ENCODE data around the gene FRRS1L.

The FRRS1L gene

DNA sequence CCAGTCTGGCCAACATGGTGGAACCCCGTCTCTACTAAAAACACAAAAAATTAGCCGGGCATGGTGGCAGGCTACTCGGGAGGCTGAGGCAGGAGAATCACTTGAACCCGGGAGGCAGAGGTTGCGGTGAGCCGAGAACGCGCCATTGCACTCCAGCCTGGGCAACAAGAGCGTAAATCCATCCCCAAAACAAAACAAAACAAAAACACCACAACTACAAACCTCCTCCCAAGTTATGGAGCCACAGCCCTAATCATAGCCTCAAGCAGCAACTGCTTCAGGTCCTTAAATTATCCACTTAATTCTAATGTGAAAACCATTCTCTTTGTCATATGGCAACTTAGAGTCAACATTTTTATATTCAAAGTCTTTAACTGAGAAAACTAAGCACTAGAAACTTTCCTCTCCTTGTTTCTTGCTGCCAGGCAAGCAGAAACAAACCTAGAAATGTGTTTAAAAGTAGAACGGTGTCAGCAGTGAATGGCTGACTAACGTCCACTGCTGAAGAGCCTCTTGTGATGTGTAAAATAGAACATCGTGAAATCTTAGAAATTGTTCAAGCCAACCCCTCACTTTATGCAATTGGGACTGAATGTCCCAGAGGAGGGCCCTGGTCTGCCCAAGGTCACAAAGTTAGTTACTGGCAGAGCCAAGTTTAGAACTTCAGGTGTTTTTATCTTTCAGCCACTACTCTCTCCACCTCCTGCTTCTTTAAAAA lies 53.0 kb downstream of the FRRS1L start:
- H3K27ac ChIP-seq: peak overlapping the region in 2 of 21 experiments; percentile 13 to 15
- H3K4me3 ChIP-seq: no peak overlapping the region

DNA sequence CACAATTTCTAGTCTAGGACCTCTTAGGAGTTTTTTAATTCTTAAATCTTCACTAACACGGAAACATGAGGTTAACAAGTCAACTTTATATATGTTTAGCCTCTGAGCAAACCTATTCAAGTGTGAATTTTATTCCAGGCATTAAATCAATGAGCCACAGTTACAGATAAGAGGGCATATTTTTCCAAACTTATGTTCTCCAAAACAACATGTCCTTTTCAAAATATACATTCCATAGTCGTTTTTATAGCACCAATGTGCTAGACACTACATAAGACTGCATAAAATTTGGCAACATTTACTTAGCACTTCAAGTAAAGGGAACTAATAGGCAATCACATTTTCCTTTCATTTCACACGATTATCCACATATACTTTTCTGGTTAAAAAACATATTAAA lies 53.8 kb downstream of the FRRS1L start:
- Histone ChIP-seq H3K4me3 (no peak overlapping the region), H3K27ac (no peak overlapping the region)

DNA sequence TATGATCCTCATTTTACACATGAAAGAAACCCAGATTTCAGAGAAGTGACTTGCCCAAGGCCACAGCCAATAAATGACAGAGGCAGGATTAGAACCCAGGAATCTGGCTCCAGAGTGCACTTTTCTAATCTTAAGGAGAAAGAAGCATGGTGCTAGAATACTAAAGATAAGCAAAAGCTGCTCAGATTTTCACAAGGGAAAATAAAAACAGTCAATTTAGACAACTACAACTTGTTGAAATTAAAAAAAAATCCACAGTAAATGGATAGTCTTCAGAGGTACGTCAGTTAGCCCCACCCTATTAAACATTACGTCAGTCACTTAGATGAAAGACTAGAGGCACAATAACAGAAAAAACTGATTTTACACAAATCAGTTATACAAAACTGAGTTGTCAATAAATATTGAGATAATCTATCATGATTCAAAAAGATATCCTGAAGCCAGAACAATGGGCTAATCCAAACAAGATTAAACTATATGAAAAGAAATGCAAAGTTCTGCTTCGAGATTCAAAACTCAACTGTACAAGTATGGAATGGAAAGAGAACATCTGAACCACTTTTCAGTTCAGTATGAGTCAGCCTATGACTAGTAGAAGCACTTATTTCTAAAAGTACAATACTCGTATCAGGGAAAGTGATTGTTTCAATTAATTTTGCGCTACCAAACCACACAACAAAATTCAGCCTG lies 56.6 kb downstream of the FRRS1L start:
- Histone ChIP-seq H3K27ac (peak overlapping the region in 14 of 21 experiments; percentile 7 to 77 (median 50)), H3K4me3 (no peak overlapping the region)

DNA sequence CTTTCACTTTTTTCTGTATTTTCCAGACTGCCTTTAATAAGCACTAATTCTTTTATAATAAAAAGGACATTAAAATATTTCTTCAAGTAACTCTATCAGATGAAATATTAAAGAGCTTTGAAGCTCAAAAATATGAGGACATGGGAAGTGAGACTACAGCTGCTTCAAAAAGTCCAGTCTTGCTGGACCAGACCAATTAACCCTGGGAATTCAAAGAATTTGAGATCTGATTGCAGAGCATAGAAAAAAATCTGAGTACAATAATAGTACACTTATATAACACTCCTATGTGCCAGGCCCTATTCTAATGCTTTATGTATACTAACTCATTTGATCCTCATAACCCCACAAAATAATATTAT lies 57.1 kb downstream of the FRRS1L start:
- H3K27ac ChIP-seq: peak overlapping the region in 12 of 21 experiments; percentile 7 to 77 (median 54)
- no peak overlapping the region for H3K4me3 ChIP-seq

DNA sequence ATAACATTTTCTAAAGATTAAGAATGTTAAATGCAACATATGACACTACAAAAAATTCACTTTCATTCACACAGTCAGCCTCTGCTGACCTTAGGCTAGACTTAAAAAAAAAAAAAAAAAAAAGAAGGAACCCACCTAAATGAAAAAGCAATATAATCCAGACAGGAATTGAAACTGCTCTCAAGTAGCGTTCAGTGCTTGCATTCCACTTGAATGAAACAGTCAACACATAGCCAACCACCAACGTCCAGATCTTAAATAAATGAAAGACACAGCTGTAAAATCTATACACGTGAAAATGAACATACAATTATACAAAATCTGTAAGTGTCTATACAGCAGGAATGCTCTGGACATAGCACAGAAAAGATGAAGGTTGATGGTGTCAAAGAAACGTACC lies 58.7 kb downstream of the FRRS1L start:
- Histone ChIP-seq H3K27ac (peak overlapping the region in 3 of 21 experiments; percentile 26 to 57 (median 35)), H3K4me3 (no peak overlapping the region)

DNA sequence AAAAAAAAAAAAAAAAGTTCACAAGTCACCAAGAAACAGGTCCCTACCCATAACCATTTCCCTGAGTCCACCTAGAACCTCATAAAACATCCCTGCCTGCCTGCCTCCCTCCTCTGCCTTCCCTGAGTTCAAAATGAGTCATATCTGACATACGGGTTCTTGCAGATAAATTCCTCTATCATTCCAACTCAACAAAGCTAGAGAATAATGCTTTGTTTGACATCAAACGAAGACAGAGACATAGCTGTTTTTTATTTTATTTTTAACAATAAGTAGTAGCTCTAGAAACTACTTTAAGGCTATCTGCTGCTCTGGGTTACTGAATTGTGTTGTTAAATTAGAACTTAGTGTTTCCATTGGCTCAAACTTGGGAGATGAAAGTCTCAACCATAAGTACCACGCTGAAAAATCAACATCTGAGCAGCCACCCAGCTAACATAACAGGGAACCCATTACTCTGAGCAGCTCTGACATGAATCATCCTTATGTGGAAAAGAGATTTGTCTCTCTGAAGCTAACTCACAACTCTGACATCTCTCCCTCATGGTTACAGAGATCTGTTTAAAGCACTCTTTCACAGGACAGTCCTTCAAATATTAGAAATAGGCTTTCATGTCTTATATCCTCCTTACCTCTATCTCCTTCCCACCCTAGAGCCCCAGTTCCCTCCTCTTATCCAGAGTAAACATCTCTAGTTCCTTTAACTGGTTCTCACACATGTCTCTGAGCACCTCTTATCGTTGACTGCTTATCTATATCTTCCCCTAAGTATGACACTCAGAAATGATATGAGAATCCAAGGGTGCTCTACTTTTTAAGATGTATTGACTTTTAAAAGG lies 59.4 kb downstream of the FRRS1L start:
- Histone ChIP-seq H3K27ac (peak overlapping the region in 3 of 21 experiments; percentile 26 to 42 (median 35)), H3K4me3 (no peak overlapping the region)

DNA sequence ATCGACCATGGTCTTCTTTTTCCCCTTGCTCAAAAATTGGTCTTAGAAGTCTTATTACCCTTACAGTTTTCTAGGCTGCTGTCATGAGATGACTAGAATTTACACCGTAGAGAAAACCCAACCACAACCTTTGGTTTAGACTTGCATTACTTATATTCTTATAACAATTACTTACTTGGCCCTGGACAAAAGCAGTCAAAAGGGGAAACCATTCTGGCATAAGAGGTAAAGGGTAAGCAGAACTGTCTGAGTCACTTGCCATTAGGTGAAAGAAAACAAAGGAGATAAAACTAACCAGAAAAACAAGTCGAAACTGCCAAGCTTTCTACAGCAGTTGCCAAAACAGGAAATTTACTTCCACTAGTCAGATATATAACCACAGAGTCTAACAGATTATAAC lies 65.2 kb downstream of the FRRS1L start:
- peak overlapping the region in 14 of 21 experiments; percentile 45 to 84 (median 57) for H3K27ac ChIP-seq
- H3K4me3 ChIP-seq: no peak overlapping the region

DNA sequence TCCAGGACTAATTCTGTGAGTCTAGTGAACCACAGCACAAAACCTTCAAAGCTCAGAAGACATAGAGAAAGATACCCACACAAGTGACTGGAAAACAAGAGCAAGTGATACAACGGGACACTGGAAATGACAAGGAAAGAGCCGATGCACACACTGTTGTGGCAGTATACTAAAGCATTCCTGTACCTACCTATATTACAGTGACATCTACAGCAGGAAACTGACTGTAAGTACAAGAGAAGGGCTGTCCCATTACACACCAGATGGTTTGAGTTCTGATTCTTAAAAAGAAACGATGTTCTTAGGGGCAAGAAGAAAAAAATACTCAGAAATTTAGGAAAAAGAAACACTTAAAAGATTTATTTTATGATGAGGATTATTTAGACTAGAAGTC lies 65.8 kb downstream of the FRRS1L start:
- Histone ChIP-seq H3K27ac (peak overlapping the region in 15 of 21 experiments; percentile 1 to 84 (median 57)), H3K4me3 (no peak overlapping the region)

DNA sequence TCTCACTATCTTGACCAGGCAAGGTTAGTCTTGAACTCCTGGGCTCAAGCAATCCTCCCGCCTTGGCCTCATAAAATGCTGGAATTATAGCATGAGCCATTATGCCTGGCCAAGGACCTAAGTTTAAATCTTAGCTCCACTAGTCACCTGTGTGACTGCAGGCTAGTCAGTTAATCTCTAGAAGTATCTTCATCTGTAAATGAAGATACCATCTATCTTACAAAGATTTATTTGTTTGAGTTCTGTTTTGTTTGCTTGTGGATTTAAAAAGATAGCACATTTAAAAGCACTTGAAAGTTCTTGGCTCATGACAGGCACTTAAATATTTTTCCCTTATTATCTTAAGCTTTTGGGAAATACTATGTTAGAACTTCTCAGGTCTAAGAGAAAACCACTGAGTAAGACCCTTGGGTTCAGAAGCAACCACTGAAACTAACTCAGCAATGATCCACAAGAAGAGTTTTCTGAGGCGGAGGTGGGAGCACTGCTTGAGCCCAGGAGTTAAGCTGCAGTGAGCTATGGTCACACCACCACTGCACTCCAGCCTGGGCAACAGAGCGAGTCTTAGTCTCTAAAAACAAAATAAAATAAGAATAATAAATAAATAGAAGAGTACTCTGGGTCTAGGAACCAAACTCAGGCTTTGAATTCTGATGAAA lies 66.4 kb downstream of the FRRS1L start:
- H3K27ac ChIP-seq: peak overlapping the region in 14 of 21 experiments; percentile 1 to 84 (median 57)
- no peak overlapping the region for H3K4me3 ChIP-seq

DNA sequence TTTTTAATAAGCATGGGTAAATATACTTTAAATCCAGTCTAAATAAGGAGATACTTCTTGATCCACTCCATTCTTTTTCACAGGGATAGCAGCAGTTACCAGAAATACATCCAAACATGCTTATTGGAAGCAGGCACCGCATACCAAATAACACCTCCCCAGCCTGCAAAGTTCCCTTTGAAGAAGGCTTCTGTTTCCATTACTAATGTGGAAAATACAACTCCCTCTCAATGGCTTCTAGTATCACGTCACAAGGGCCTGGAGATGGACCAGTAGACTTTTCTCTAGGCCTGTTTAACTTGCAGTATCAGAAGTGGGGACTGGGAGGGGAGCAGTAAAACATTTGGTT lies 68.1 kb downstream of the FRRS1L start:
- H3K4me3 ChIP-seq: no peak overlapping the region
- peak overlapping the region in 14 of 21 experiments; percentile 15 to 84 (median 46) for H3K27ac ChIP-seq

DNA sequence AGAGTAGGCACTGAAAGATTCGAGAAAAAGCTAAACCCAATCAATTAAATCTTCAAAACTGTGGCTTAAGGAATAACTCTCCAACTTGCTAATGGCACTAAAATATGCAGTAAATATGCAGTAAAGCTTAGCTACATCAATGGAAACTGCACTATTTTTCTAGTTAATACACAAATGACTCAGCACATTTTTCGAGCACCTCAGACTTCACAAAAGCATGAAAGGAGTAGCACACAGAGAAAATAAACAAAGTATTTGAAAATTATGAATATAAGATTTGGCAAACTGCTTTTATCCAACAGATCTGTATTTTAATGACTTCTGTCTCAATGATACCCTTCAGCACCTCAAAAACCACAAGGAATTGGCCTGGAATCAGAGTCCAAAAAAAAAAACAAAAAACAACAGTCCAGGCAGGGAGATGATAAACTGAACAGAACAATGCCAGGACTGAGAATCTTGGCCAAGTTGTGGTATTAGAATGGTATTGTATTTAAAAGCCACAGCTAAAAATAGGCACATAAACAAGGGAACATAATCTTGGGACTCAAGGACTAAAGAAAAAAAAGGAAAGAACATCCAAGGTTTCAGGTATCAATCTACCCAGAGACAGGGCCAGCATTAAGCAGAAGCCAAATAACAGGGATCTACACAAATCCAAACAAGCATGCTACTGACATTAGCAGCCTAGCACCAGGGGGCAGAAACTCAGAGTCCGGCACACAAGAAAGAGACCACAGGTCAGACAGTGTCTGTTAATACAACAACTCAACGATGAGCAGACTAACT lies 68.7 kb downstream of the FRRS1L start:
- Histone ChIP-seq H3K27ac (peak overlapping the region in 14 of 21 experiments; percentile 23 to 84 (median 46)), H3K4me3 (no peak overlapping the region)

DNA sequence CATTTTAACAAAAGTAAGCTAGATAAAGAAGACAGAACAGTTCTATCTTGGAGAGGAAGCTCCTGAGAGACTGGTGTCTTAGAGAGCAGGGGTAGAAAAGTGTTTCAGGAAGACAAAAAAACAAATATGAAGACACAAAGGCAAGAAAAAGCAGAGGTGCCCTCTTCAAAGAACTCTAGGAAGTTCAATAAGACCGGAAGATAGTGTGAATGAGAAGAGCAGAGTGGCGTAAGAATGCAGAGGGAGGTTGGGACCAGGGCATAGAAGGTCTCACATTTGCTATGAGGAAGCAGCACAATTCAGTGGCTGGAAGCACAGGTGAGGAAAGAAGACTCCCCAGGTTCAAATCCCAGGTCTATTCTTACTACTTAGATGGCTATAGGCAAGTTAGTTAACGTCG lies 69.9 kb downstream of the FRRS1L start:
- Histone ChIP-seq H3K27ac (peak overlapping the region in 2 of 21 experiments; percentile 9 to 84), H3K4me3 (no peak overlapping the region)

DNA sequence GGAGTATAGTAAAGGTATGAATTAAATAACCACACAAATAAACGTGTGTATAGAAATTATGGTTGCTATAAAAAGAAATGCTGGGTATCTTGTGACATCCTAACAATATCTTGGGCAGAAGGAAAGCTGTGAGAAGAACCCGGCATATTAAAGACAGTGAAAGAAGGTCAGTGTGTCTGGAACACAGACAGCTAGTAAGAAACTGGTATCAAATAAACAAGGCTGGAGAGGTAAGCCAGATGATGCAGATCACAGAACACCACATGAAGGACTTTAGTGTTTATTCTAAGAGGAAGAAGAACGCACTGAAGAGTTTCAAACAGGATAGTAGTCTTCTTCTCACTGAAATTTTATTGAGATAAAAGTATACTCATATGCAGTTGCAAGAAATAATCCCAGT lies 71.7 kb downstream of the FRRS1L start:
- Histone ChIP-seq H3K27ac (no peak overlapping the region), H3K4me3 (no peak overlapping the region)

DNA sequence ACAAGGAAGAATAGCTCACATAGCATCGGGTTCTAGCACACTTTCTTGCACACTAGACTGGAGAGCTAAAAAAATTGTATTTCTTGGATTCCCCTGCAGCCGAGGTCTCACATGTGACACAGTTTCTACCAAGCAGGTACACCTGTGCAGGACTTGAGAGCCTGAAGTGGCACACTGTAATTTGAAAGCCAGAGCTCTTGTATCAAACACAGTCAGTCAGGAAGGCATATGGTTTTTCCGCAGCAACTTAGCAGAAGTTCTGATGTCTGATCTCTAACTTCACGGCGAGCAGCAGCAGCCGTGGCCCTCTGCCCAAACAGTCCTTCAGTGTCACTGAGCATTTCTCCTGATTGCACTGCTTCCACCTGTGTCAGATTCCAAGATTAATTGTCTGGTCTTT lies 72.8 kb downstream of the FRRS1L start:
- no peak overlapping the region for H3K4me3 ChIP-seq
- no peak overlapping the region for H3K27ac ChIP-seq

DNA sequence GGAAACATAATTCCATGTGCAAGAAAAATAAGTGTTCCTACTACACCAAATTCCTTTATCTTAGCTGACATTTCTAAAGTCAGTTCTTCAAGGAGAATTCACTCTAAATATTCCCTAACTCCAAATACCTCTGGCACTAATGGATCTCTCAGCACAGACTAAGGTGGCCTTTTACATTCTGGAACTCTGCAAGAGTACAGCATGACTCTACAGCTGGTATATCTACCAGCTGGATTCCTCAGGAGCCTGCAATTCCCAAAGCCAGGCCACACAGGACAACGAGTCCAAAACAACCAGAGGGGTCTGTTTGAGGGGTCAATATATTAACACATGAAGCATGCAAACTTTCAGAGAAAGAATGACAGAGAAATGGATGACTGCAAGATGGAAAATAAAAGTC lies 74.5 kb downstream of the FRRS1L start:
- Histone ChIP-seq H3K27ac (no peak overlapping the region), H3K4me3 (no peak overlapping the region)

DNA sequence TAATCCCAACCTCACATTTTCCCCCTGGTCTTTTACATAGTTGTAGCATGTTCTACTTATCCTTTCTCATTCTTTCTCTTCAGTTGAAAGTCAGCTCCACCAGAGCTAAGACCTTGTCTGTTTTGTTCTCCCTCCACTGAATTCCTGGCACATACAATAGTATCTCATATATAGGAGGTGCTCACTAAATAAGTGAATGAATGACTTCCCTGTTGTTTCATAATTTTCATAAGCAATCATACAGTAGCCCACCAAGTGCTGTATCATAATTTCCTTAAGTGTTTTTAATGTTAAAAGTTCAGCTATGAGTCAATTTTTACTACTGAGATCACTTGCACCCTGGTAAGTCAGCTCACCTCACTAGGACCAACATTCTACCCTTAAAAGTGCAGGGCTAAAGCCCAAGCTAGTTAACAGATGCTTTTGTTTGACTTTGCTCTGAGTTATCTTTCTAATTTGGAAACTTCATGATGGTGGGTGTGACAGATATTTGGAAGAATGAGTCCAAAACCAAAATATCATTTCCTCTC lies 74.9 kb downstream of the FRRS1L start:
- Histone ChIP-seq H3K4me3 (no peak overlapping the region), H3K27ac (no peak overlapping the region)

DNA sequence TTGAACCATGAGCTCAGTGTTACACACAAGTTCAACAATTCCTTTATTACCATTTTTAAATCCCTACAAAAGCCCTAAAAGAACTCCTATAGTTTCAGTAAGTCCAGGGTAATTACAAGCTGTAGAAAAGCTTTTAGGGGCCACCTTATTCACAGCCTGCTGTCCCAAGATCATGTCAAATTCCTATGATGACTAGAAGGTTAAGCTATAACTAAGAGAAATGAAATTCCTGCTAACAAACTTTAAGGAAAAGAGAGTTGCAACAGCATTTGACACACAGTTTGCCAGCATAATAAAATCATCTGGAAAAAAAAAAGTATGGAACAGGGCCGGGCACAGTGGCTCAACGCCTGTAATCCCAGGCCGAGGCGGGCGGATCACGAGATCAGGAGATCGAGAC lies 78.8 kb downstream of the FRRS1L start:
- no peak overlapping the region for H3K4me3 ChIP-seq
- H3K27ac ChIP-seq: no peak overlapping the region

DNA sequence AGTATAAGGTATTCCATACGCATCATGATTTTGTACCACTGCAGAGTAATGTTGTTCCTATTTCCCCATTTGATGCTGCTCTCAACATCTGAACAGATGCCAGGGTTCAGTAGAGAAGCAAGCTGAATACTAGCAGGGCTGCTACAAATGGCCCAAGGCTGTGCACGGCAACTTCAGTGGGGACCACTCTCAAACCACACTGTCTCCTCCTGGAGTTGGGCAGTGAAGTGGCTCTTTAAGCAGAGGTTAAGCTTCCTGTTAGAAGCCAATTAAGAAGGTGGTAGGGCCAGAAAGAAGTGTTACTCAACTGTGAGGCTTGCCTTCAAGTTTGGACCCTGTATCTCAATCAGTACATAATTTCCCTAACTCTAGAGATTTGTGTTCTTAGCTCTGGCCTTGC lies 79.3 kb downstream of the FRRS1L start:
- Histone ChIP-seq H3K4me3 (no peak overlapping the region), H3K27ac (no peak overlapping the region)

DNA sequence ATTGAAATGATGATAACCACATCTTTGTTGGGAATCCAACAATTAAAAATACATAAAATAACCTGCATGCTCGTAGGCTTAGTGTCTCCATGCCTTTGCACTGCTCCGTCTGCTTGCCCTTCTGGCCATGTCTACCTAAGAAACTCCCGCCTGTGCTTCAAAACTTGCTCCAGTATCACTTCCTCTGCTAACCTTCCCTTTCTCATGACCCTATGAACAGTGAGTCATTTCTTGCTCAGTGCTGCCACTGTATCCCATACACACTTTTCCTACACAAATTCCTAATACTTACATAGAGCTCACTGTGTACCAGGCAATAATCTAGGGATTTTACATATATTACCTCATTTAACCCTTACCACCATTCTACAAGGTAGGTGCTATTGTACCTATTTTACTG lies 80.8 kb downstream of the FRRS1L start:
- peak overlapping the region in 1 of 21 experiments; percentile 0 for H3K27ac ChIP-seq
- H3K4me3 ChIP-seq: no peak overlapping the region

Measured in skin epidermis (tissue), 12 donors.